Right hindlimb (tissue), 1 donor: ENCODE data around the gene RBM34.
A peak's percentile ranks its signal among the peaks of the same experiment; 100 is the strongest.
"Not testable (repeated sequence)": the region's sequence is repeated elsewhere in the genome, so short reads cannot be mapped to it uniquely, and the experiment has no call there.

Source experiments
- DNase-seq: peaks from one replicate; pipeline ENCODE4 v3.0.0-alpha.2; 2018

The RBM34 gene

GRCh38 chr1:235160957-235161684, at the start of gene RBM34:
TSS of gene RBM34 (minus strand) at chr1:235161250. CDS start at chr1:235161226, 24 bp downstream.
- DNase-seq: peak; percentile 95

DNA sequence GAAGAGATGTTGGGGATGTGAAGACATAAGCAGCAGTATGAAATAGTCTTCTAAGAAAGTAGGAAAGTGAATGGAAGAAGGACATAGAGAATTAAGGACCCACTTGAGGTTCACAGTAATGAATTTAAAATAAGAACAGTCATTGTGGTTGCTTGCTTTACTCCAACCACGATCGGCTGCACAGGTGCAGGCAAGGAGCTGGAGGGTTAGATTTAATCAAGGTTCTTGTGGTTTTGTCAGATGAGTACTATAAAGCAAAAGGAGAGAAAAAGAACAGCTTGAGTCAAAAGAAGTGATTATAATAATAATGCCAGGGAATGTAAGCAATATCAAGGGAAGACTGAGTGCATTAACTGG, 46.1 kb upstream of the RBM34 start:
- no peak for DNase-seq

- no peak for DNase-seq
Measured at GRCh38 chr1:235206533-235207208, 45.6 kb upstream of the RBM34 start.

DNA sequence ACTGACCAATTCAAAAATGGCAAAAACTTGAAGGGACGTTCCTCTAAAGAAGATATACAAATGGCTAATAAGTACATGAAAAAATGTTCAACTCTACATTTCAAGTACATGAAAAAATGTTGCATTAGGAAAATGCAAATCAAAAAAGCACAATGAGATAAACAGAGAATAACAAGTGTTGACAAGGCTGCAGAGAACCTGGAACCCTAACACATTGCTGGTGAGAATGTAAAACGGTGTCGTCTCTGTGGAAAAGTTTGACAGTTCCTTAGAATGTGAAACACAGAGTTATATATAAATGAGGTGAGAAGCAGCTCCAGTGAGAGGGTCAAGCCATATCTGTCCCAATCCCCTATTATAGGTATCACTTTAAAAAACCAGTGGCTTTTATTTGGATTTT, 44.6 kb upstream of the RBM34 start:
- DNase-seq: no peak

GRCh38 chr1:235203428-235203827, 42.4 kb upstream of the RBM34 start:
- no peak for DNase-seq

DNA sequence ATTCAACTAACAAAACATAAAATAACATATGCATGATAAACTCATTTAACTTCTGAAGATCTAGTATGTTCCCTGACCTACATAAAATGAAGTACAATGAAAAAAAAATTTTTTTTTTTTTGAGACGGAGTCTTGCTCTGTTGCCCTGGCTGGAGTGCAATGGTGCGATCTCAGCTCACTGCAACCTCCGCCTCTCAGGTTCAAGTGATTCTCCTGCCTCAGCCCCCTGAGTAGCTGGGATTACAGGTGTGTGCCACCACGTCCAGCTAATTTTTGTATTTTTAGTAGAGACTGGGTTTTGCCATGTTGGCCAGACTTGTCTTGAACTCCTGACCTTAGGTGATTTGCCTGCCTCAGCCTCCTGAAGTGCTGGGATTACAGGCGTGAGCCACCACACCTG, 41.4 kb upstream of the RBM34 start:
- DNase-seq: not testable (repeated sequence)

DNA sequence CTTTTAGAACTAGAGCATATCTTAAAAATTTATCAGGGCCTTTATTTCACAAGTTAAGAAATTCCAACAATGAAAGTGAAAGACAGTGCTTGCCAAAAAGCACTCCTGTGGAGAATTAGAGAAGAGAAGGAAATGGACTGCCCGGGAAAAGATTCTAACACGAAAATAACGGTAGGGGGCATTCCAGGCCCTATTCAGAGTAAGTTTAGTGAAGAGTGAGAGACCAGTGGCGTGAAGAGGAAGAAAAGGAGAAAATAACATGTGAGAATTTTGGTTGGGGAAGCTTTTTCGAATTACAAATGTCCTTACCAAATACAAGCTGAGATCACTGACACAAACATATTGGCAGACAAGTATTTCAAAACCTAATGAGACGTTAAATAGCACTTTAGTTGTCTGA, 38.4 kb upstream of the RBM34 start:
- DNase-seq: no peak

DNA sequence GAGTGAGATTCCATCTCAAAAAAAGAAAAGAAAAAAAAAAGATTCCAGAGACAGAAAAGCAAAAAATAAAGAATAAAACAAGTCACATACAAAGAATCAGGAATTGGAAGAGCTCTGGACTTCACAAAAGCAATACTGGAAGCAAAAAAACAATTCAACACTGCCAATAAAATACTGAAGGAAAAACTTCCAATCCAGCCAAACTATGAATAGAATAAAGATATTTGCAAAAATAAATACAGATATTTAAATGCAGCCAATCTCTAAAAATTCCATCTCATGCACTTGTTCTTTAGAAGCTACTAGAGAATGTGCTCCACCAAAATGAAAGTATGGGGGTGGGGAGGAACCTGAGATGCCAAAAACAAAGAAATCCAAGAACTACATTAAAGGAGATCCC, 29.4 kb upstream of the RBM34 start:
- DNase-seq: no peak

DNA sequence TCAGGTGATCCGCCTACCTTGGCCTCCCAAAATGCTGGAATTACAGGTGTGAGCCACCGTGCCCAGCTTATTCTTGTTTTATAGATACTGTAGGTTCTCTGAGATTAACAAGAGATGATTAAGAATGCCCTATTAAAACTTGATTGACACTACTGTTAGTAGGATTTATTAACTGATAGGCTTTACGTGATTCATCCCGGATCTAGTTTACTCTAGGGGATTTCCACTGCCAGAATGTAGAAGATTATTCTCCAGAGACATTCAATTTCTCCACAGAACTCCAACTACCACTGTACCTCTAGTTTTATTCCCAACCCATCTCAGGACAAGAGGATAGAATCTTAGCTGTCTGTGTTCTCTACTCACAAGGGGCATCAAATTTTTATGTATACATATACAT, 26.3 kb upstream of the RBM34 start:
- no peak for DNase-seq

DNA sequence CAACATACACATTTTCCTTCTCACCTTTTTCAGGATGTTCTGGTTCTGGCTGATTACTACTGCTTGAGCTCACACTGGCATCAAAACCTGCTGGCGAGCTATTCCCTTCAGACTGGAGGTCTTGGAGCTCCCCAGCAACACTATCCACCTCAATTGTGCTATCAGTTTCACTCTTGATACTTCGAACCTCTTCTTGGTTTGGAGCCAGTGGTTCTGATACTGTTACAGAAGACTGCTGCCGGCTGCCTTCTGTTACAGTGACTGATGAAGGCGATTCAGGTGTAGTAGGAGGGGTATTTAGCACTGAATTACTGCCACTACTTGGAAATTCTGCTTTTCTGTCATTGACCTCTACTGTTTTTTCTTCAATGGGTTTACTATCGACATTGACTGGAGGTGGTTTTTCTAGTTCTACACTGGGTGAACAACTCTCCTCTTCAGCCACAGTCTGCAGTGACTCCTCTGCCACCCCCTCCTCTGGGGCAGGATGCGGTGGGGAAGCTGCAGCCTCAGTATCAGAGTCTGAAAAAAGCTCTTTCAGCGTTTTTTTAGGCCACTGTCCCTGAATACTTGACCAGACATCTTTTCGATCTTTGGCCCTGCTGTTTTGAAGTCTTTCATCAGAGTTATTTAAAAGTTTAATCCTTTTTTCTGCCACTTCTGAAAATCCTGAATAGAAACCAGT, 20.7 kb upstream of the RBM34 start:
- no peak for DNase-seq

- DNase-seq: no peak
Measured at GRCh38 chr1:235180916-235181460, 19.9 kb upstream of the RBM34 start.

DNA sequence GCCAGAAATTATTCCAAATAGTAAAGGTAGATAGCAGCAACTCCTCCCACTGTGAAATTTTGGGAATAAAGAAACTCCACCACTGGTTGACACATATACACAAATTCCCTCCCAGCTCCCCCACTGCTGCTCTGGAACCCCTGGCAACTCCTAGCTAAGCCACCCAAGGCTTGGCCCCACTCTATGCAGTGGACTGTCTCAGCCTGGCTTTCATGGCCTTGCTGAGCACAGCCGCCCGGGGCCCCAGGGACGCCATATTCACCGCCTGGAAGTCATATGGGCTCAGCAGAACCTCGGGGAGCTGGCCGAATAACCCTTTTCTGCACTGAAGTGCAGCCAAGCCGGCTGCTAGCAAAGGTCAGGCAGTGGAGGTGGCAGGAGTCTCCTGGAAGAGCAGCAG, 15.4 kb upstream of the RBM34 start:
- no peak for DNase-seq

DNA sequence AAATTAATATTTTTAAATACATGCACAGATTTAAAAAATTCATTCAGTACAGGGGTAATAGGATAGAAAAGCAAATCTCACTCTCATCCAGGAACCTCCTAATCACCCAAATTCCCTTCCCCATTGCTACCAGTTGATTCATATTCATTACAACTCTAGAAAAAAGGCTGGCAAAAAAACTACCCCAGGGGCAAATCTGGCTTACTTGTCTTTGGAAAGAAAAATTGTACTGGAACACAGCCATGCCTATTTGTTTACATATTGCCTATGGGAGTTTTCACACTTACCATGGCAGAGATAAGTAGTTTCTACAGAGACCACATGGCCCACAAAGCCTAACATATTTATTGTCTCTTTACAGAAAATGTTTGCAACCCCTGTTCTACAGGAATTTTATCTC, 8.9 kb upstream of the RBM34 start:
- no peak for DNase-seq

GRCh38 chr1:235168375-235168774, 7.3 kb upstream of the RBM34 start:
- DNase-seq: no peak

DNA sequence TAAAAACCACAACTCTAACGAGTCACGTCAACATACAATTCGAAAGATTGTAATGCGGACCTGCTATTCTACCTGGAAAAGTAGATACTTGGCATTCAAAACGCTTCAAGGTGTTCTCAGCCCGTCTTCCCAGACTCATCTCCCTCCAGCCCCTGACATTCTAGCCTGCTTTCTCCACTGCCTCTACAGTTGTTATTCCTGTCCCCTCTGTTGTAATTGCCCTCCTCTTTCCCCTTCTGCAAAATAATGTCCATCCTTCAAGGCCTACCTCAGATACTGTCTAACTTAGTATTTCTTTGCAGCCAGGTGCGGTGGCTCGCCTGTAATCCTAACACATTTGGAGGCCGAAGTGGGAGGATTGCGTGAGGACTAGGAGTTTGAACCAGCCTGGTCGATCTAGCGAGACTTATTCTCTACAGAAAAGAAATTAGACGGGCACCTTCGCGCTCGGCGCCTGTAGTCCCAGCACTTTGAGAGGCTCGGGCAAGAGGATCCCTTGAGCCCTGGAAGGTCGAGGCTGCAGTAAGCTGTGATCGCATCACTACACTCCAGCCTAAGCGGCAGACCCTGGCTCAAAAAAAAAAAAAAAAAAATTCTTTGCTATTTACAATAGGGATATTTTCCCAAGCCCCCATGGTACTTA, 756 bp upstream of the RBM34 start:
- no peak for DNase-seq

DNA sequence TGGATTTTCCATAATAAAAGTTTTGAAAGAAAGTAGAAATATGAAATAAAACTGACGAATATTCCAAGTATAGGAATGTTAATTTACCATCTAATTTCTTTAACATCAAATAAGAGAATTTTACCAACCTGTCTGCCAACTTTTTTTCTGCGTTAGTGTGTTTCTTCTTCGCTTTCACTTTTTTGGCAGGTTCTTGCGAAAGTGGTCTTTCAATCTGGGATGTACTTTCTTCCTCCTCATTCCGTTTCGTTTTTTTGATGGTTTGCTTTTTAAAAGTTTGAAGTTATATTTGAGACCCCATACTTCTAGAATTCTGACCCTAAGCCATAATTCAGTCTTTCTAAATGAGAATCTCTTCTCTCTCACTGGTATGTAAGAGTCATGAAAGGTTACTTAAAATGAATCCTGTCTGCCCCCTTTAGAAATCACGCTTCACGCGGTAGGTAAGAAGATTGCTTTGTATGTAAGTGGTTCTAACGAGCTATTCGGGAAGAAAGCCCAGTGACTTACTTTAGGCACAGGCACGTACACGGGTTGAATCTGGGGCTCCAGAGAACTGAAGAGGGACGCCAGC, 580 bp downstream of the RBM34 start:
- no peak for DNase-seq

- not testable (repeated sequence) for DNase-seq
Measured at GRCh38 chr1:235159930-235160329, 1.1 kb downstream of the RBM34 start.

DNA sequence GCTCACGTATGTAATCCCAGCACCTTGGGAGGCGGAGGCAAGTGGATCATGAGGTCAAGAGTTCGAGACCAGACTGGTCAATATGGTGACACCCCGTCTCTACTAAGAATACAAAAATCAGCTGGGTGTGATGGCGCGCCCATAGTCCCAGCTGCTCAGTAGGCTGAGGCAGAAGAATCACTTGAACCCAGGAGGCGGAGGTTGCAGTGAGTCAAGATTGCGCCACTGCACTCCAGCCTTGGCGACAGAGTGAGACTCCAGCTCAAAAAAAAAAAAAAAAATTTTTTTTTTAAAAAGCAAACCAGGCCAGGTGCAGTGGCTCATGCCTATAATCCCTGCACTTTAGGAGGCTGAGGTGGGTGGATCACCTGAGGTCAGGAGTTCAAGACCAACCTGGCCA, 1.8 kb downstream of the RBM34 start:
- not testable (repeated sequence) for DNase-seq

- DNase-seq: no peak
Measured at GRCh38 chr1:235158680-235159079, 2.4 kb downstream of the RBM34 start.

DNA sequence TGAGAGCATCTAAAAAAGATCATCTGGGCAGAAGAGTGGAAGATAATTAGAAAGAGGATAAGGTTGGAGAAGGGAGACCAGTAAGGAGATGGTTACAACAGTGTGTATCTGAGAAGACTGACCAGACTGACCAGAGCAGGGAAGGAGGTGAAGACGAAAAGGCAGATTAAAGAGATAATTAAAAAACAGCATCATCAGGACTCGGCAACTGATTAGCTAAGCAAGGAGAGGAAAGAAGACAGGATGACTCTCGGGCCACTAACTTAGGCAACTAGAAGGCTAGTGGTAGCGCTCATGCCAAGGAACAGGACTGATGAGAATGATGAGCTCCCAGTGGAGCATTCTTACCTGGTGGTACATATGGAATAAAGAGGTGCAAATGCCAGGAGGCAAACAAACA, 3.9 kb downstream of the RBM34 start:
- DNase-seq: no peak

DNA sequence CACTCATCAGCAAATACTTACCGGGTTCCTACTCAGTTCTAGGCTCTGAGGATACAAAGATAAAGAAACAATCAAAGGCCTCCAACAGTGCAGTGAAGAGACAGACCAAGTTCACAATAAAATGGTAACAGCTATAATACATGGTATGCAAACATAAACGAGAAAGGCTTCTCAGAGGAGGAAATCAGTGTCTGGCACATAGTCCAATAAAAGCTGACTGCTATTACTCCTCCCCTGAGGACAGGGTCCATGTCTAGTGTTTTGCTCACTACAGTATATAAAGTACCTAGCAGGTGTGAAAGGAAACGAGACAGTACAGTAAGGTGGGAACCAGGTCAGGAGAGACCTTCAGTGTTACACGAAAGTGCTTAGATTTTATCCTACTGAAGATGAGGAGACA, 4.3 kb downstream of the RBM34 start:
- DNase-seq: no peak

DNA sequence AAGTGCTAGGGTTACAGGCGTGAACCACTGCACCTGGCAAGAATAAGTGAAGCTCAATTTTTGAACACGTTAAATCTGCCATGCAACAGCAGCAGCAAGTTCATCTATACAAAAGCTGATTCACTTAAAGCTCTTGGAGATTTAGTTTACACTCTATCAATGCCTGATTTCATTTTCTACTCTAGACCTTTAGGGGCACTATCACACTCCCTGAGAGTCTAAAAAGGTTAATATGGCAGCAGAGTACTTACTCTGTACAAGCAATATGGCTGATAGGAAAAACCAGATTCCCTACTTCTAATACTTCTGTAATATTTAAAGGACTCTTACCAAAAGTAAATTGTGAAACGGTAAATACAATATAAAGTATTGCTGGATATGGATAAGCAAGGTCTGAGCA, 4.8 kb downstream of the RBM34 start:
- DNase-seq: no peak

DNA sequence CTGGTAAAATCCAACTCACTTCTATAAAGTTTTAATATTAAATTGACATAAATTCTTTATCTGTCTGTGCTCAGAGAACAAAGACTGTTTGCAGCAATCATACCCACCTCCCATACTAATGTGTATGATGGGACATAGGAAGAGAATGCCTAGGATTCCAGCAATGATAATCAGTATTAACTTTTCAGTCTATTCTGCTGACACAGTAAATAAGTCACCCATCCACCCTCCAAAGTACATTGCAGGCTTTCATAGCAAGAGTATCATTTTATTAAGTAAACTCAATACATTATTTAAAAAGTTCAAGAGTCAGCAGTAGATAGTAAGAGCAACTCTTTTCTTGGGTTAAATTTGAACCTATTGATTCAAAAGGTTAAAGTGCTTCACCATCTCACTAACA, 8.8 kb downstream of the RBM34 start:
- DNase-seq: no peak
